Liver (tissue), 9 donors: Measurements from ENCODE around the gene ANO7. TPM values are rescaled to one million over a fixed set of nuclear protein-coding genes. Genes with fewer than 3 reads are reported as not detected.

ENCODE experiments used
- DNase-seq: peaks from one replicate; pipeline ENCODE4 v3.0.0-alpha.2; 2017; ENCODE audit warnings: low spot score
- H3K27ac ChIP-seq, 2 donors: one replicate each; pipeline ENCODE4 v1.7.0; 2013; ENCODE audit warnings: inconsistent platforms in 2 of 2, low read length in 2 of 2, control low read depth in 1 of 2, low read depth in 1 of 2, mild to moderate bottlenecking in 1 of 2
- H3K27me3 ChIP-seq, 4 donors: one replicate each; pipeline versions ENCODE4 v1.6.1 to v1.7.0; 2013; ENCODE audit warnings: low read length in 3 of 4, inconsistent platforms in 1 of 4, mild to moderate bottlenecking in 1 of 4, moderate library complexity in 1 of 4; ENCODE audit not compliant: control insufficient read depth in 4 of 4, insufficient read depth in 4 of 4
- H3K36me3 ChIP-seq, 4 donors: one replicate each; pipeline versions ENCODE4 v1.6.1 to v1.7.0; 2013; ENCODE audit warnings: low read length in 3 of 4, mild to moderate bottlenecking in 3 of 4, low read depth in 1 of 4, moderate library complexity in 1 of 4; ENCODE audit not compliant: control insufficient read depth in 4 of 4, insufficient read depth in 3 of 4
- H3K4me1 ChIP-seq, 4 donors: one replicate each; pipeline versions ENCODE4 v1.6.1 to v1.7.0; 2013; ENCODE audit warnings: low read length in 3 of 4, mild to moderate bottlenecking in 3 of 4, moderate library complexity in 1 of 4; ENCODE audit not compliant: control insufficient read depth in 4 of 4, insufficient read depth in 4 of 4
- H3K4me3 ChIP-seq, 3 donors: one replicate each; pipeline versions ENCODE4 v1.6.1 to v1.7.0; 2013; ENCODE audit warnings: low read length in 3 of 3, control low read depth in 1 of 3, low read depth in 1 of 3, mild to moderate bottlenecking in 1 of 3
- H3K9ac ChIP-seq, 2 donors: one replicate each; pipeline ENCODE4 v1.7.0; 2013; ENCODE audit warnings: low read length in 2 of 2, mild to moderate bottlenecking in 2 of 2, moderate library complexity in 2 of 2, control low read depth in 1 of 2, low read depth in 1 of 2
- H3K9me3 ChIP-seq, 4 donors: one replicate each; pipeline versions ENCODE4 v1.6.1 to v1.7.0; 2013; ENCODE audit warnings: low read length in 3 of 4; ENCODE audit not compliant: control insufficient read depth in 4 of 4
- CTCF ChIP-seq: fragments of 150-350 bp; IDR thresholded peaks from 2 replicates; pipeline ENCODE4 v1.5.1; 2017; ENCODE audit warnings: improper control_type of control experiment, low read depth, low read length; ENCODE audit not compliant: missing input control
- EGR1 ChIP-seq, 2 donors: IDR thresholded peaks; 2 replicates each; pipeline ENCODE4 v1.6.1; 2016 to 2018; ENCODE audit warnings: antibody characterized with exemption in 2 of 2, low read depth in 2 of 2
- FOXA2 ChIP-seq: IDR thresholded peaks from 2 replicates; pipeline ENCODE4 v1.6.1; 2016; ENCODE audit warnings: antibody characterized with exemption
- HNF4A ChIP-seq, 2 donors: conservative IDR thresholded peaks; 2 replicates each; pipeline ENCODE4 v1.6.1; 2016; ENCODE audit warnings: antibody characterized with exemption in 2 of 2, mild to moderate bottlenecking in 2 of 2
- HNF4G ChIP-seq: IDR thresholded peaks from 2 replicates; pipeline ENCODE4 v1.6.1; 2016; ENCODE audit warnings: antibody characterized with exemption
- JUND ChIP-seq, 2 donors: IDR thresholded peaks; 2 replicates each; pipeline ENCODE4 v1.6.1; 2016; ENCODE audit warnings: antibody characterized with exemption in 2 of 2
- MAX ChIP-seq: IDR thresholded peaks from 2 replicates; pipeline ENCODE4 v1.6.1; 2016; ENCODE audit warnings: antibody characterized with exemption
- REST ChIP-seq: IDR thresholded peaks from 2 replicates; pipeline ENCODE4 v1.6.1; 2016; ENCODE audit warnings: antibody characterized with exemption, mild to moderate bottlenecking
- RXRA ChIP-seq, 2 donors: IDR thresholded peaks; 2 replicates each; pipeline ENCODE4 v1.6.1; 2017 to 2018; ENCODE audit warnings: antibody characterized with exemption in 2 of 2, mild to moderate bottlenecking in 1 of 2
- SP1 ChIP-seq: IDR thresholded peaks from 2 replicates; pipeline ENCODE4 v1.6.1; 2018; ENCODE audit warnings: antibody characterized with exemption, mild to moderate bottlenecking
- TAF1 ChIP-seq: conservative IDR thresholded peaks from 2 replicates; pipeline ENCODE4 v1.6.1; 2016; ENCODE audit warnings: antibody characterized with exemption, mild to moderate bottlenecking
- YY1 ChIP-seq: IDR thresholded peaks from 2 replicates; pipeline ENCODE4 v1.6.1; 2016; ENCODE audit warnings: antibody characterized with exemption, mild to moderate bottlenecking
- ZBTB33 ChIP-seq: IDR thresholded peaks from 2 replicates; pipeline ENCODE4 v1.6.1; 2016; ENCODE audit warnings: antibody characterized with exemption
- WGBS: extraction: QIAGEN DNeasy Blood & Tissue Kit; methylation state at CpG from one replicate; pipeline ENCODE4 v1.1.7; 2013; 5-methylcytosine and 5-hydroxymethylcytosine counted together
- polyA plus RNA-seq, 2 donors: library from polyadenylated mRNA; stranded (reverse) in 1 of 2; unstranded in 1 of 2; fragments of 200-250 nt in 1 of 2; fragments of >200 nt in 1 of 2; fragmentation: Nextera tagmentation in 1 of 2; extraction: Ambion mirVana in 1 of 2; gene quantifications; one replicate each; pipeline versions ENCODE4 v1.2.1 to v1.2.3, GENCODE V29; 2013 to 2015
- total RNA-seq, 2 donors: library from RNA; depleted of rRNA; stranded (reverse); fragments of >200 nt; gene quantifications; one replicate each; pipeline ENCODE4 v1.2.3, GENCODE V29; 2014
- donor health status: healthy.
- donor health status: healthy.
- donor health status: healthy.
- donor health status: healthy.
- donor health status: healthy.

ANO7 gene
- total and polyA plus RNA-seq, 4 donors, result 0.25 to 0.70 (median 0.45) TPM

- WGBS, result 91% methylated on average over 6 of the region's 6 CpGs
- Histone ChIP-seq H3K27ac (no peak overlapping the region), H3K9ac (no peak overlapping the region), H3K9me3 (no peaks in the 10 kb centered on the region), H3K4me3 (no peak overlapping the region), H3K36me3 (no peaks in the 10 kb centered on the region), H3K4me1 (peaks cover 0 to 23% (median 11%) of the 10 kb centered on the region in 4 donors), H3K27me3 (no peaks in the 10 kb centered on the region)
- DNase-seq, result no peak
- no peak for TF ChIP-seq EGR1 (IDR thresholded peaks at IDR 0.05; ENCODE audit: low read depth in 2 of 2)
- TF ChIP-seq ZBTB33, result no peak
- TF ChIP-seq SP1, result no peak
- no peak for TF ChIP-seq HNF4A (conservative IDR thresholded peaks at IDR 0.05)
- no peak for TF ChIP-seq HNF4G
- no peak for TF ChIP-seq RXRA (IDR thresholded peaks at IDR 0.05)
- TF ChIP-seq FOXA2, result no peak
- TF ChIP-seq MAX, result no peak
- TF ChIP-seq YY1, result no peak
- TF ChIP-seq JUND (IDR thresholded peaks at IDR 0.05), result no peak
- no peak for TF ChIP-seq TAF1
These were observed 31.4 kb downstream of the ANO7 start for GRCh38 chr2:241219856-241220356.

- H3K27ac ChIP-seq, result no peak overlapping the region
- WGBS, result 72% methylated on average over 23 of the region's 23 CpGs
- no peaks in the 10 kb centered on the region for H3K9me3 ChIP-seq
- peaks cover 7 to 25% (median 16%) of the 10 kb centered on the region in 4 donors for H3K36me3 ChIP-seq
- no peaks in the 10 kb centered on the region for H3K27me3 ChIP-seq
- H3K4me1 ChIP-seq, result peaks cover 0 to 18% (median 11%) of the 10 kb centered on the region in 4 donors
- H3K9ac ChIP-seq, result no peak overlapping the region
- no peak overlapping the region for H3K4me3 ChIP-seq
- DNase-seq, result no peak
- TF ChIP-seq MAX (no peak), CTCF (no peak), SP1 (no peak), RXRA (IDR thresholded peaks at IDR 0.05) (no peak), REST (no peak), ZBTB33 (no peak)
These were observed 34.9 kb downstream of the ANO7 start for GRCh38 chr2:241223211-241224017.
